ENCODE measurements around the gene ETDC. TPM values are rescaled to one million over a fixed set of nuclear protein-coding genes. Genes with fewer than 3 reads are reported as not detected.

Gene ETDC
- total RNA-seq, 1 experiment from 2014 or later = not detected

DNA sequence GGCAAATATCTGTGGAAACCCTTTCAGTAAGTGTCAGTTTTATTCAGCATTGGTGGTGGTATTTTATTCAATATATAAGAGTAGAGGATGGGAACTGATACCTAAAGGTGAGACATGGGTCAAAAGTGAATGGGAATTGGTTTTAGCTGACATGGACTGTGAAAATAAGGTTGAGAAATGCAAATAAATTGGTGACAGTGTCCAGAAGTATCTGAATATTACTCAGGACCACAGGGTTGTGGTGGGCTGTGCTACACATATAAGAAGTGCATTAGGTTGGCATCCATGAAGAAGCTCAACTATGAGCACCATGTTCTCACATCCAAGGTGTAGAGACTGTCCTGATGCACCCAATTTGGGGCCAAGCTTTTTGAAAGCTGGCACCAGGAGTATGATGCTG, 45.0 kb downstream of the ETDC start:
- Mint-ChIP-seq H3K4me3 (no peak overlapping the region), H3K27ac (no peak overlapping the region), H3K4me1 (no peaks in the 10 kb centered on the region), H3K27me3 (ENCODE audit: low read depth) (no peaks in the 10 kb centered on the region), H3K9me3 (no peaks in the 10 kb centered on the region), H3K36me3 (peaks cover 11% of the 10 kb centered on the region)
- no peak for TF ChIP-seq NR3C1 (CRISPR knock-in tag; conservative IDR thresholded peaks at IDR 0.05; ENCODE audit: low read depth)
- TF ChIP-seq, protein P1, sequence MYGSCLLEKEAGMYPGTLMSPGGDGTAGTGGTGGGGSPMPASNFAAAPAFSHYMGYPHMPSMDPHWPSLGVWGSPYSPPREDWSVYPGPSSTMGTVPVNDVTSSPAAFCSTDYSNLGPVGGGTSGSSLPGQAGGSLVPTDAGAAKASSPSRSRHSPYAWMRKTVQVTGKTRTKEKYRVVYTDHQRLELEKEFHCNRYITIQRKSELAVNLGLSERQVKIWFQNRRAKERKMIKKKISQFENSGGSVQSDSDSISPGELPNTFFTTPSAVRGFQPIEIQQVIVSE (CRISPR knock-in tag; IDR thresholded peaks at IDR 0.05; ENCODE audit: borderline replicate concordance) = no peak
- TF ChIP-seq, protein P2, sequence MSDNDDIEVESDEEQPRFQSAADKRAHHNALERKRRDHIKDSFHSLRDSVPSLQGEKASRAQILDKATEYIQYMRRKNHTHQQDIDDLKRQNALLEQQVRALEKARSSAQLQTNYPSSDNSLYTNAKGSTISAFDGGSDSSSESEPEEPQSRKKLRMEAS (CRISPR knock-in tag; IDR thresholded peaks at IDR 0.05) = no peak
- TF ChIP-seq SP1 (CRISPR knock-in tag; conservative IDR thresholded peaks at IDR 0.05) = no peak
- no peak for TF ChIP-seq EMX1 (CRISPR knock-in tag; IDR thresholded peaks at IDR 0.05)
- TF ChIP-seq GRHL2 (CRISPR knock-in tag; IDR thresholded peaks at IDR 0.05; ENCODE audit: insufficient replicate concordance, severe bottlenecking) = no peak
- TF ChIP-seq ETV6 (CRISPR knock-in tag; IDR thresholded peaks at IDR 0.05) = no peak
- TF ChIP-seq, protein P3, sequence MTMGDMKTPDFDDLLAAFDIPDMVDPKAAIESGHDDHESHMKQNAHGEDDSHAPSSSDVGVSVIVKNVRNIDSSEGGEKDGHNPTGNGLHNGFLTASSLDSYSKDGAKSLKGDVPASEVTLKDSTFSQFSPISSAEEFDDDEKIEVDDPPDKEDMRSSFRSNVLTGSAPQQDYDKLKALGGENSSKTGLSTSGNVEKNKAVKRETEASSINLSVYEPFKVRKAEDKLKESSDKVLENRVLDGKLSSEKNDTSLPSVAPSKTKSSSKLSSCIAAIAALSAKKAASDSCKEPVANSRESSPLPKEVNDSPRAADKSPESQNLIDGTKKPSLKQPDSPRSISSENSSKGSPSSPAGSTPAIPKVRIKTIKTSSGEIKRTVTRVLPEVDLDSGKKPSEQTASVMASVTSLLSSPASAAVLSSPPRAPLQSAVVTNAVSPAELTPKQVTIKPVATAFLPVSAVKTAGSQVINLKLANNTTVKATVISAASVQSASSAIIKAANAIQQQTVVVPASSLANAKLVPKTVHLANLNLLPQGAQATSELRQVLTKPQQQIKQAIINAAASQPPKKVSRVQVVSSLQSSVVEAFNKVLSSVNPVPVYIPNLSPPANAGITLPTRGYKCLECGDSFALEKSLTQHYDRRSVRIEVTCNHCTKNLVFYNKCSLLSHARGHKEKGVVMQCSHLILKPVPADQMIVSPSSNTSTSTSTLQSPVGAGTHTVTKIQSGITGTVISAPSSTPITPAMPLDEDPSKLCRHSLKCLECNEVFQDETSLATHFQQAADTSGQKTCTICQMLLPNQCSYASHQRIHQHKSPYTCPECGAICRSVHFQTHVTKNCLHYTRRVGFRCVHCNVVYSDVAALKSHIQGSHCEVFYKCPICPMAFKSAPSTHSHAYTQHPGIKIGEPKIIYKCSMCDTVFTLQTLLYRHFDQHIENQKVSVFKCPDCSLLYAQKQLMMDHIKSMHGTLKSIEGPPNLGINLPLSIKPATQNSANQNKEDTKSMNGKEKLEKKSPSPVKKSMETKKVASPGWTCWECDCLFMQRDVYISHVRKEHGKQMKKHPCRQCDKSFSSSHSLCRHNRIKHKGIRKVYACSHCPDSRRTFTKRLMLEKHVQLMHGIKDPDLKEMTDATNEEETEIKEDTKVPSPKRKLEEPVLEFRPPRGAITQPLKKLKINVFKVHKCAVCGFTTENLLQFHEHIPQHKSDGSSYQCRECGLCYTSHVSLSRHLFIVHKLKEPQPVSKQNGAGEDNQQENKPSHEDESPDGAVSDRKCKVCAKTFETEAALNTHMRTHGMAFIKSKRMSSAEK (CRISPR knock-in tag; IDR thresholded peaks at IDR 0.05; ENCODE audit: borderline replicate concordance) = no peak
- TF ChIP-seq JAZF1 (CRISPR knock-in tag; IDR thresholded peaks at IDR 0.05) = no peak
- TF ChIP-seq ZNF317 (CRISPR knock-in tag; IDR thresholded peaks at IDR 0.05; ENCODE audit: borderline replicate concordance, low read depth) = no peak
- no peak for TF ChIP-seq ZNF396 (CRISPR knock-in tag; IDR thresholded peaks at IDR 0.05; ENCODE audit: borderline replicate concordance)
- TF ChIP-seq, protein P4, sequence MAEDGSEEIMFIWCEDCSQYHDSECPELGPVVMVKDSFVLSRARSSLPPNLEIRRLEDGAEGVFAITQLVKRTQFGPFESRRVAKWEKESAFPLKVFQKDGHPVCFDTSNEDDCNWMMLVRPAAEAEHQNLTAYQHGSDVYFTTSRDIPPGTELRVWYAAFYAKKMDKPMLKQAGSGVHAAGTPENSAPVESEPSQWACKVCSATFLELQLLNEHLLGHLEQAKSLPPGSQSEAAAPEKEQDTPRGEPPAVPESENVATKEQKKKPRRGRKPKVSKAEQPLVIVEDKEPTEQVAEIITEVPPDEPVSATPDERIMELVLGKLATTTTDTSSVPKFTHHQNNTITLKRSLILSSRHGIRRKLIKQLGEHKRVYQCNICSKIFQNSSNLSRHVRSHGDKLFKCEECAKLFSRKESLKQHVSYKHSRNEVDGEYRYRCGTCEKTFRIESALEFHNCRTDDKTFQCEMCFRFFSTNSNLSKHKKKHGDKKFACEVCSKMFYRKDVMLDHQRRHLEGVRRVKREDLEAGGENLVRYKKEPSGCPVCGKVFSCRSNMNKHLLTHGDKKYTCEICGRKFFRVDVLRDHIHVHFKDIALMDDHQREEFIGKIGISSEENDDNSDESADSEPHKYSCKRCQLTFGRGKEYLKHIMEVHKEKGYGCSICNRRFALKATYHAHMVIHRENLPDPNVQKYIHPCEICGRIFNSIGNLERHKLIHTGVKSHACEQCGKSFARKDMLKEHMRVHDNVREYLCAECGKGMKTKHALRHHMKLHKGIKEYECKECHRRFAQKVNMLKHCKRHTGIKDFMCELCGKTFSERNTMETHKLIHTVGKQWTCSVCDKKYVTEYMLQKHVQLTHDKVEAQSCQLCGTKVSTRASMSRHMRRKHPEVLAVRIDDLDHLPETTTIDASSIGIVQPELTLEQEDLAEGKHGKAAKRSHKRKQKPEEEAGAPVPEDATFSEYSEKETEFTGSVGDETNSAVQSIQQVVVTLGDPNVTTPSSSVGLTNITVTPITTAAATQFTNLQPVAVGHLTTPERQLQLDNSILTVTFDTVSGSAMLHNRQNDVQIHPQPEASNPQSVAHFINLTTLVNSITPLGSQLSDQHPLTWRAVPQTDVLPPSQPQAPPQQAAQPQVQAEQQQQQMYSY (CRISPR knock-in tag; IDR thresholded peaks at IDR 0.05) = no peak
- TF ChIP-seq, protein P5, sequence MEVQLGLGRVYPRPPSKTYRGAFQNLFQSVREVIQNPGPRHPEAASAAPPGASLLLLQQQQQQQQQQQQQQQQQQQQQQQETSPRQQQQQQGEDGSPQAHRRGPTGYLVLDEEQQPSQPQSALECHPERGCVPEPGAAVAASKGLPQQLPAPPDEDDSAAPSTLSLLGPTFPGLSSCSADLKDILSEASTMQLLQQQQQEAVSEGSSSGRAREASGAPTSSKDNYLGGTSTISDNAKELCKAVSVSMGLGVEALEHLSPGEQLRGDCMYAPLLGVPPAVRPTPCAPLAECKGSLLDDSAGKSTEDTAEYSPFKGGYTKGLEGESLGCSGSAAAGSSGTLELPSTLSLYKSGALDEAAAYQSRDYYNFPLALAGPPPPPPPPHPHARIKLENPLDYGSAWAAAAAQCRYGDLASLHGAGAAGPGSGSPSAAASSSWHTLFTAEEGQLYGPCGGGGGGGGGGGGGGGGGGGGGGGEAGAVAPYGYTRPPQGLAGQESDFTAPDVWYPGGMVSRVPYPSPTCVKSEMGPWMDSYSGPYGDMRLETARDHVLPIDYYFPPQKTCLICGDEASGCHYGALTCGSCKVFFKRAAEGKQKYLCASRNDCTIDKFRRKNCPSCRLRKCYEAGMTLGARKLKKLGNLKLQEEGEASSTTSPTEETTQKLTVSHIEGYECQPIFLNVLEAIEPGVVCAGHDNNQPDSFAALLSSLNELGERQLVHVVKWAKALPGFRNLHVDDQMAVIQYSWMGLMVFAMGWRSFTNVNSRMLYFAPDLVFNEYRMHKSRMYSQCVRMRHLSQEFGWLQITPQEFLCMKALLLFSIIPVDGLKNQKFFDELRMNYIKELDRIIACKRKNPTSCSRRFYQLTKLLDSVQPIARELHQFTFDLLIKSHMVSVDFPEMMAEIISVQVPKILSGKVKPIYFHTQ (CRISPR knock-in tag; IDR thresholded peaks at IDR 0.05) = no peak
- no peak for TF ChIP-seq ZNF416 (CRISPR knock-in tag; IDR thresholded peaks at IDR 0.05)
- ChIA-PET POLR2A (no interaction called here), CTCF (no interaction called here)
- DNase-seq (ENCODE audit: low spot score) (no peak), ATAC-seq (no peak)

Other genes with a start within 250 kb of the ETDC start
- 5.0 to 5.4 TPM (median 5.4 TPM) in 3 replicates for gene SMIM10L2B, start 210.8 kb upstream of the ETDC start, total RNA-seq (2021)
- not detected in 3 replicates for gene ETDB, start 189.0 kb upstream of the ETDC start, total RNA-seq (2021)
- 0.24 TPM in 1 of 3 replicates, not detected in the others for gene CT55, start 138.1 kb upstream of the ETDC start, total RNA-seq (2021)
- not detected in 3 replicates for gene ETDA, start 57.4 kb upstream of the ETDC start, total RNA-seq (2021)
- gene ZNF75D, start 34.6 kb downstream of the ETDC start, total RNA-seq (2021) = 4.5 to 4.9 TPM (median 4.7 TPM) in 3 replicates
- 5.2 to 6.2 TPM (median 5.7 TPM) in 3 replicates for gene ZNF449, start 35.3 kb downstream of the ETDC start, total RNA-seq (2021)
- 4.5 to 4.8 TPM (median 4.7 TPM) in 3 replicates for gene SMIM10L2A, start 112.5 kb downstream of the ETDC start, total RNA-seq (2021)
- gene INTS6L, start 211.2 kb downstream of the ETDC start, total RNA-seq (2021) = 5.4 to 8.2 TPM (median 6.5 TPM) in 3 replicates

Data from WTC11 (cell line).